D721Med (cell line): ENCODE measurements around the gene PCDHGB1.

Experiments
- DNase-seq: peaks from one replicate; pipeline ENCODE4 v3.0.0; 2011; ENCODE audit warnings: low spot score; ENCODE audit not compliant: insufficient read length
- FAIRE-seq: peaks from 2 replicates; lab custom pipeline; 2011; peaks lifted over from hg19 to GRCh38; lab: Jason Lieb, UNC
- CTCF ChIP-seq: IDR thresholded peaks from 2 replicates; pipeline ENCODE4 v1.5.1; 2012; ENCODE audit warnings: mild to moderate bottlenecking, control low read depth; ENCODE audit not compliant: insufficient read depth; ENCODE audit errors: missing control alignments

PCDHGB1 gene

GRCh38 chr5:141362719-141363118 is 12.8 kb downstream of the PCDHGB1 start:
- FAIRE-seq, result no peak
- TF ChIP-seq CTCF, result no peak
- no peak for DNase-seq

GRCh38 chr5:141363952-141364660 is 14.2 kb downstream of the PCDHGB1 start, which contains the start of gene PCDHGA5:
Gene PCDHGA5 (plus strand): TSS chr5:141364162. CDS start chr5:141364331, 169 bp downstream.
- no peak for DNase-seq
- FAIRE-seq, result no peak

GRCh38 chr5:141366016-141366896 is 16.4 kb downstream of the PCDHGB1 start:
- no peak for TF ChIP-seq CTCF
- no peak for DNase-seq
- FAIRE-seq, result no peak

More at GRCh38 chr5:141363952-141364660, 14.2 kb downstream of the PCDHGB1 start, which contains the start of gene PCDHGA5:
- TF ChIP-seq CTCF, result no peak

GRCh38 chr5:141369994-141370848 is 20.3 kb downstream of the PCDHGB1 start, which contains the start of gene PCDHGB3:
Gene PCDHGB3 (plus strand): TSS chr5:141370242. CDS start chr5:141370395, 153 bp downstream.
- FAIRE-seq (no peak), DNase-seq (no peak)
- TF ChIP-seq CTCF, result no peak

GRCh38 chr5:141371572-141372475 is 21.9 kb downstream of the PCDHGB1 start:
- FAIRE-seq (no peak), DNase-seq (no peak)
- TF ChIP-seq CTCF, result no peak
